Urinary bladder (tissue), 4 donors: ENCODE data around the gene RUFY3. TPM values are rescaled to one million over a fixed set of nuclear protein-coding genes. Genes with fewer than 3 reads are reported as not detected.
"Not testable (repeated sequence)": the region's sequence is repeated elsewhere in the genome, so short reads cannot be mapped to it uniquely, and the experiment has no call there.

Source experiments
- DNase-seq: peaks from one replicate; pipeline ENCODE4 v3.0.0-alpha.2; 2015; ENCODE audit errors: extremely low spot score
- H3K27ac ChIP-seq: one replicate; pipeline ENCODE4 v1.5.1; 2013; ENCODE audit warnings: low read depth, mild to moderate bottlenecking, moderate library complexity
- H3K36me3 ChIP-seq: one replicate; pipeline ENCODE4 v1.6.1; 2013; ENCODE audit warnings: mild to moderate bottlenecking, moderate library complexity; ENCODE audit not compliant: insufficient read depth
- H3K4me1 ChIP-seq: one replicate; pipeline ENCODE4 v1.6.1; 2013; ENCODE audit warnings: mild to moderate bottlenecking, moderate library complexity; ENCODE audit not compliant: insufficient read depth
- H3K4me3 ChIP-seq: one replicate; pipeline ENCODE4 v1.5.1; 2013; ENCODE audit warnings: low read depth, low read length
- WGBS: extraction: QIAGEN DNeasy Blood & Tissue Kit; methylation state at CpG from one replicate; pipeline ENCODE4 v1.1.7; 2013; 5-methylcytosine and 5-hydroxymethylcytosine counted together
- polyA plus RNA-seq: library from polyadenylated mRNA; stranded (reverse); fragments of 200-250 nt; gene quantifications from one replicate; pipeline ENCODE4 v1.2.3, GENCODE V29; 2013
- total RNA-seq: library from RNA; depleted of rRNA; stranded (reverse); fragments of >200 nt; gene quantifications from one replicate; pipeline ENCODE4 v1.2.3, GENCODE V29; 2014
- donor health status: healthy with polysubstance abuse.
- donor health status: healthy.

Gene RUFY3
- total and polyA plus RNA-seq, 2 donors = 23.6 to 137 TPM

GRCh38 chr4:70713453-70714078 is 8.2 kb upstream of the RUFY3 start:
- WGBS = 64% methylated on average over 7 of the region's 7 CpGs
- Histone ChIP-seq H3K36me3 (no peaks in the 10 kb centered on the region), H3K4me3 (no peak overlapping the region), H3K4me1 (no peaks in the 10 kb centered on the region), H3K27ac (no peak overlapping the region)
- no peak for DNase-seq

DNA sequence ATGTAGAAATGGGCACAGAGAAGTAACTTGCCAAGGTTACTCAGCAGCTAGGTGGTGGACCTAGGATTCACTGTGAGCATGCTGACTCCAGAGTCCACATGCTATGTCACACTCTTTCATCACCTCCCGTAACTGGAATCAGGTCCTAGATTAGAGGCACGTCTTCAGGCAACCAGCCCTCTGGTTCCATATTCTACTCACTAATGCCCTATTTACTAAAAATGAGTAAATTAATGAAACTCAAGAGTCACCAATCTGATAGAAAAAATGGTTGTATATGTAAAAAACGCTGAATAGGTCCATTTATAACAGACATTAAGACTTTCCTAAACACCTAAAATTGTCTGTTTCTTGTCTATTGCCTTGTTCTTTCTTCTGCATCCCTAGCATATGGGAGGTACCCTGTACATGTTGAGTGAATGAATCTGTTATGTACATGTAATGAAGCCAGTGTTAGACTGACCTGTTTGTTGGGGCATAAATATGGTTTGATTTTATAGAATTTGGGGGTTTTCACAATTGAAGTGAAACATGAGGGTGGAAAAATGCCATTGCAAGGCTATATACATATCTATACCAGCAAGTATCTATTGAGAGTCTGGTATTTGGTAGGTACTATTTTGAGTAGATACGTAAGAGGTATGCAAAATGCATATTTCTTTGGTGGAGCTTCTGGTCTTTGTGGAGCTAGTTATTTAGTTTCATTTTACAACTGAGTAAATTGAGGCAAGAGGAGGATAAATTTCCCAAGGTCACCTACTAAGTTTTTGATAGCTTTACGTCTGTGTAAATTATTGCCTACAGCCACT is 7.5 kb upstream of the RUFY3 start:
- Histone ChIP-seq H3K4me3 (no peak overlapping the region), H3K27ac (no peak overlapping the region), H3K36me3 (no peaks in the 10 kb centered on the region), H3K4me1 (no peaks in the 10 kb centered on the region)
- WGBS = 83% methylated on average over 5 of the region's 5 CpGs
- no peak for DNase-seq

DNA sequence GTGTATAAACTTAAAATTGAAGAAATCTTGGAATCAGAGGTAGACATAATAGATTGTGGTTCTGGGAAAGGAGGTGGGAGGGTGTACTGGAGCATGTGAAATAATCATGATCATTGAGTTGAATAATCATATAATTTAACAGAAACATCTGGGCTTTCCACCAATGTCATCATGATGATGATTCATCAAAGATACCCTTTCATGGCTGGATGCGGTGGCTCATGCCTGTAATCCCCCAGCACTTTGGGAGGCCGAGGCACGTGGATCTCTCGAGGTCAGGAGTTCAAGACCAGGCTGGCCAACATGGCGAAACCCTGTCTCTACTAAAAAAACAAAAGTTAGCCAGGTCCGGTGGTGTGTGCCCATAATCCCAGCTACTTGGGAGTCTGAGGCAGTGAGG is 6.7 kb upstream of the RUFY3 start:
- no peak overlapping the region for H3K27ac ChIP-seq
- no peak overlapping the region for H3K4me3 ChIP-seq
- H3K4me1 ChIP-seq = no peaks in the 10 kb centered on the region
- WGBS = 89% methylated on average over 6 of the region's 6 CpGs
- DNase-seq = no peak
- no peaks in the 10 kb centered on the region for H3K36me3 ChIP-seq

DNA sequence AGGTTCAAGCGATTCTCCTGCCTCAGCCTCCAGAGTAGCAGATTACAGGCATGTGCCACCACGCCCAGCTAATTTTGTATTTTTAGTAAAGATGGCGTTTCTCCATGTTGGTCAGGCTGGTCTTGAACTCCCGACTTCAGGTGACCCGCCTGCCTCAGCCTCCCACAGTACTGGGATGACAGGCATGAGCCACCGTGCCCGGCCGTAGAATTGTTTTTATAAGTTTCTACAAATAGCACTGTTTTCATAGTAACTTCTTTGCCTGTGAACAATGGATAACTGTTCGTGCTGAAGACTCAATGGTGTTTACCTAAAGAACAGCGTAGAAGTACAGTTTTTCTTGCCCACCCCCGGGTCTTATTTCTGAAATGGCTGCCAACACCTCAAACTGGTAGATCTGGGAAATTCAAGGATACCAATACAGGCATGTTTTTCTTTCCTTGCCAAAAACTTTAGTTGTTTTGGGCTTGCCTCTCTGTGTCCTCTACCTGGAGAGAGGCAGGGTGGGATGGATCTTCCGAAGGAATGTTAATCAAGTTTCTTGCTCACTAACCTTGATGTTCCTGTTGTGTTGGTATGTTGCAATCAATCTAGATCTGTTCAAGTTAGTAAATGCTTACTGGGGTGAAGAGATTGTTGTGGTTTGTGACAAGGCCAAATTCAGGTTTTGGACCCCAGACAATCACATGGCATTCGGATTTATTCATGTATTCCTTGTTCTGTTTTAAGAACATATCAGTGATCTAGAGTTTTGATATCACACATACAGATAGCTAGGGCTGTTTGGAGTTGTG is 2.8 kb upstream of the RUFY3 start:
- Histone ChIP-seq H3K4me1 (no peaks in the 10 kb centered on the region), H3K27ac (no peak overlapping the region), H3K4me3 (no peak overlapping the region), H3K36me3 (no peaks in the 10 kb centered on the region)
- DNase-seq = no peak
- 88% methylated on average over 13 of the region's 13 CpGs for WGBS

DNA sequence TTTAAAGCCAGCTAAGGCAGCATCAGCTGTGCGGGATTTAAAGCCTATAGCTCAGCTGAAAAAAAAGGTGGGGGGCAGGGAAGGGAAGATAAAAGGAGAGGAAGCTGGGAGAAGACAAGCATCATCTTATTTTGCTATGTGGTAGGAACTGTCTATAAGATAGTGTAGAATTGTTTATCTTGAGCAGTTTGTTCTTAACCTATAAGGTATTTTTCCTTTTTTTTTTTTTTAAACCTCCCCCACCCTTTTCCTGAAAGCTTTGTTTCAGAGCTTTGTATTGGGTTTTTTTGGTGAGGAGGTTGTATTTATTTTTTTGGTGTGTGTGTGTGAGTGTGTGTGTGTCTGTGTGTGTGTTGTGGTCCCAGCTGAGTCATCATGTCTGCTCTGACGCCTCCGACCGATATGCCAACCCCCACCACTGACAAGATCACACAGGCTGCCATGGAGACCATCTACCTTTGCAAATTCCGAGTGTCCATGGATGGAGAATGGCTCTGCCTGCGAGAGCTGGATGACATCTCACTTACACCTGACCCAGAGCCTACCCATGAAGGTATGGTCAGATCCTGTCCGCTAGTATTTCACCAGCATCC is 531 bp downstream of the RUFY3 start:
- Histone ChIP-seq H3K27ac (no peak overlapping the region), H3K4me3 (peak overlapping the region; percentile 33), H3K4me1 (no peaks in the 10 kb centered on the region), H3K36me3 (no peaks in the 10 kb centered on the region)
- no peak for DNase-seq
- WGBS = 37% methylated on average over 7 of the region's 7 CpGs

- WGBS = 96% methylated on average over 3 of the region's 3 CpGs
- no peak for DNase-seq
- H3K4me3 ChIP-seq = no peak overlapping the region
- H3K27ac ChIP-seq = no peak overlapping the region
- H3K36me3 ChIP-seq = no peaks in the 10 kb centered on the region
- H3K4me1 ChIP-seq = no peaks in the 10 kb centered on the region
Observed at GRCh38 chr4:70724463-70724862, 2.7 kb downstream of the RUFY3 start.

DNA sequence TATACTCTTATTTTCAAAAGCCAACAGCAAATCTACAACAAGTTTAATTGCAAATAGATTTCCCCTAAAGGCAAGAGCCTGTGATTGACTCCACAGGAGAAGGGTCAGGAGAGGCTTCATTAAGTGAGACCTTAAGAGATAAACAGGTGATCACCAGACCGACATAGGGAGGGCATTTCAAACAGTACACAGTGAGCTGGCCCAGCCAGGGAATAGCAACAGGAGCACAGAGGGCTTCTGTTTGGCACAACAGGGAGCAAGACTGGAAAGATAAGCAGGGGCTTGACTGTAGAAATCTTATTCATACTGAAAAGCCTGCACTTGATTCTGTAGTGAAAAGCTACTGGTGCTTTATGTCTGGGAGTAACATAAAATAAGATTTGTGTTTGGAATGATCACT is 3.9 kb downstream of the RUFY3 start:
- Histone ChIP-seq H3K36me3 (no peaks in the 10 kb centered on the region), H3K4me1 (no peaks in the 10 kb centered on the region), H3K4me3 (no peak overlapping the region), H3K27ac (no peak overlapping the region)
- WGBS = 75% methylated on average over 1 of the region's 1 CpG
- no peak for DNase-seq

DNA sequence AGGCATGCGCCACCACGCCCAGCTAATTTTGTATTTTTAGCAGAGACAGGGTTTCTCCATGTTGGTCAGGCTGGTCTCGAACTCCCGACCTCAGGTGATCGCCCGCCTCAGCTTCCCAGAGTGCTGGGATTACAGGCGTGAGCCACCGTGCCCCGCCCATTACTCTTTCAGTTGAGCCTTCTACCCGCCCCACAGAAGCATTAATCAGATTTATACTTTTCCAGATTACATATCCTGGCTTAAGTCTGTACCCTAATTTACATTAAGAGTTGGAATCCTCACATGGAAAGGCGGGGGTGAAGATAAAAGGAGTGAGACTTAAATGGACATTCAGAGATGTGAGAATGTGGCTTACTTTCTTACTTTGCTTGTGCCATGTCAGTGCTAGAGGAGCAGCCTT is 4.8 kb downstream of the RUFY3 start:
- not testable (repeated sequence) for DNase-seq, H3K4me3 ChIP-seq, H3K27ac ChIP-seq, H3K36me3 ChIP-seq, H3K4me1 ChIP-seq
- WGBS = 96% methylated on average over 11 of the region's 11 CpGs

GRCh38 chr4:70728091-70728490 is 6.3 kb downstream of the RUFY3 start:
- WGBS = 90% methylated on average over 11 of the region's 11 CpGs
- DNase-seq = no peak
- Histone ChIP-seq H3K27ac (no peak overlapping the region), H3K36me3 (no peaks in the 10 kb centered on the region), H3K4me3 (no peak overlapping the region), H3K4me1 (no peaks in the 10 kb centered on the region)

- not testable (repeated sequence) for H3K27ac ChIP-seq, DNase-seq, H3K36me3 ChIP-seq, H3K4me3 ChIP-seq, H3K4me1 ChIP-seq
- 94% methylated on average over 9 of the region's 9 CpGs for WGBS
Observed at GRCh38 chr4:70732878-70733277, 11.1 kb downstream of the RUFY3 start.

GRCh38 chr4:70734168-70734954 is 12.6 kb downstream of the RUFY3 start:
- H3K4me1 ChIP-seq = no peaks in the 10 kb centered on the region
- WGBS = 13% methylated on average over 5 of the region's 5 CpGs

GRCh38 chr4:70734971-70735370 is 13.2 kb downstream of the RUFY3 start:
- DNase-seq = no peak
- no peaks in the 10 kb centered on the region for H3K4me1 ChIP-seq

More at GRCh38 chr4:70734168-70734954, 12.6 kb downstream of the RUFY3 start:
- no peaks in the 10 kb centered on the region for H3K36me3 ChIP-seq
- peak overlapping the region; percentile 56 for H3K27ac ChIP-seq
- peak overlapping the region; percentile 46 for H3K4me3 ChIP-seq
- DNase-seq = no peak

DNA sequence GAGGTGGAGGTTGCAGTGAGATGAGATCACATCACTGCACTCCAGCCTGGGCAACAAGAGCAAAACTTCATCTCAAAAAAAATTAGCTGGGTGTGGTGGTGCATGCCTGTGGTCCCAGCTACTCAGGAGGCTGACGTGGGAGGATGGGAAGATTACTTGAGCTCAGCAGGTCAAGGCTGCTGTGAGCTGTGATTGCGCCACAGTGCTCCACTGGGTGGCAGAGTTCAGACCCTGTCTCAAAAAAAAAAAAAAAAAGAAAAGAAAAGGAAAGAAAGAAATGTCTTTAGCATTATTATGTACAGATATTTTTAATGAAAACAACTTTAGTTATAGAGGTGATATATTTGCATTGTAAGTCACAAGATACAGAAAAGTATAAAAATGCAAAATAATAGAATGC is 14.2 kb downstream of the RUFY3 start:
- not testable (repeated sequence) for H3K4me3 ChIP-seq, H3K27ac ChIP-seq, DNase-seq, H3K4me1 ChIP-seq, H3K36me3 ChIP-seq
- whole genome bisulfite sequencing = 71% methylated on average over 2 of the region's 2 CpGs

More at GRCh38 chr4:70734971-70735370, 13.2 kb downstream of the RUFY3 start:
- Histone ChIP-seq H3K27ac (peak overlapping the region; percentile 69), H3K36me3 (no peaks in the 10 kb centered on the region), H3K4me3 (peak overlapping the region; percentile 46)
- 21% methylated on average over 3 of the region's 3 CpGs for WGBS
